GM21447 (cell line): ENCODE results near the gene IRF1.
A peak's percentile ranks its signal among the peaks of the same experiment; 100 is the strongest.

ENCODE experiments used
- ATAC-seq: cut with Tn5 transposase; IDR thresholded peaks from one replicate; pipeline ENCODE4 v1.9.1; 2021; ENCODE audit not compliant: unreplicated experiment

IRF1 gene

DNA sequence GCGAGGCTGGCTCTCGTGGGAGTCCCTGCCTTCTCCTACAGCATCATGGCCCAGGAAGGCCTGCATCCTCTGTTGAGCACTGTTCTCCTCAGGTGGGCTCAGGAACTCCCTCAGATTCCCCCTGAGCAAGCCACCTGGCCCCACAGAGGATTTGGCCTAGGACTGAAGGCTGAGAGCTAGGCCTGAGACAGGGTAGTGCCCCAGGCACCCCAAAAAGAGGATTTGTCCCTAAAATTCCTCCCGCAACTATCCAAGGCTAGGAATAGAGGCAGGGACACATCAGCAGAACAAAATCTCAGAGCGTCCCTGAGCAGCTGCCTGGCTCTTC, 11.0 kb upstream of the IRF1 start:
- no peak for ATAC-seq

- ATAC-seq = peak; percentile 28
These were observed 10.5 kb upstream of the IRF1 start for GRCh38 chr5:132500931-132501628.

DNA sequence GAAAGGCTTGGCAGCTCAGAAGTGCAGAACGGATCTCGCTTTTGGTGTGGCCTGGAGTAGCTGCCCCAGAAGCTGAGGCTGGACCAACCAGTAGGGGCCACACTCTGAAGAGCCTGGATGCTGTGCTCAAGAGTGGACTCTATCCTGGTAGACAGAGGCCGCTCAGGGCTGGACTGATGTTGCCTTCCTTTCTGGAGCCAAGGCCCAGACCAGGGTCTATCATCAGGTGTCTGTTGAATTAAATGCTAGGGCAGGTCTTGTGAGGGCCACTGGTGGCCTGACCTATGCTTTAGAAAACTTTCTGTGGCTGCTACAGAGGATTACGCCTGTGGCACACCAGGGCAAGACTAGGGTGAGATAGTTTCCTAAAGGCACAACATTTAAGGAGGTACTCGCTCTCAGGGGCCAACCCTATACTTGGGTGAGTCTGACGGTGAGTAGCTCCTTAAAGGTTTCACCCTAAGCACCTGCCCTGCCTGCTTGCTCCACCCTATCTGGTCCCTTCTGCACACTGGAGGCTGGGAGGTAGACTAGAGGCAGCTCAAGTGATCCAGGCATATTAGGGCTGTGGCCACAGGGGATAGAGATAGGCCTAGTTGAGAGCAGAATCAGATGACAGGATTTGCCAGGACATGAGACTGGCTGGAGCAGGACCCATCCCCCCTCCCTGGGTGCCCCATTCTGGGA, 9.8 kb upstream of the IRF1 start:
- no peak for ATAC-seq

- no peak for ATAC-seq
These were observed 9.1 kb upstream of the IRF1 start for GRCh38 chr5:132499440-132500243.

DNA sequence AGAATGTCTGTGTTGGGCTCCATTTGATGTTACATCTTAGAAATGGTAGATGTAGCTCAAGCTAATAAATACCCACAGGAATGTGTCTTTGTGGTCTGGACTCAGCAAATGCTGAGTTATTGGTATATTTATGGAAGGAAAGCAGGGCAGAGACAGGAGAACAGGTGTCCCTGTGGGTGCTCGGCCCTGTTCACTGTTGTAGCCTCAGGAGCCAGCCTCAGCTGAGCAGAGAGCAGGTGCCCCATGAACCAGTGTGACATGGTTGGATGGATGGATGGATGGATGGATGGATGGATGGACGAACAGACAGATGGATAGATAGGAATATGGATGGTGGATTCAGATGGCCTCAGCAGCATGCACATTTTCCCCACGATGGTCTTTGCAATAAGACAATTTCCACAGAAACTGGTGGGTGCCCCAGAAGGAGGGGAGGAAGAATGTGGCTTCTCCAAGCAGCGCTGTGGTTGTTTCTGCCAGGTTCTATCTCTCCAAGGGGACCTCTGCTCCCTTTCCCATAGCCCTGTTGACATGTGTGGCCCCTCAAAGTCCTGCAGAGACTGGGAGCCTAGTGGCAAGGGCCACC, 8.2 kb upstream of the IRF1 start:
- ATAC-seq = no peak

DNA sequence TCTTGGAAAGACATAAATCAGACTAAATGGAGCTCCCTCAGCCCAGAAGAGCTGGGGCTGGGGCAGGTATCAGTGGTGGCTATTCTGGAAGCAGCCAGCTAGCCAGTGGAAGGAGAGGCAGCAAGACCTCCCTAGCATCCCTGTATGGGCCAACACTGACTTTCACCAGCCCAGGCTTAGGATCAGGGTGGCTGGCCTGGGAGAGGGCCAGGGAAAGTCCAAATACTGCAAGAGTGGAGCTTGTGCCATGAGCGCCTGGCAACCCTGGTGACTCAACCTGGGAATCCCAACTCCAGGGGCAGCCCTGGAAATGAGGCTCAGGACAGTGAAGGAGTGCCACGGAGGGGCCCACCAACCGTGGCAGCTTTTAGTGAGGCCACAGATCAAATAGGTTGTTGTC, 7.6 kb upstream of the IRF1 start:
- no peak for ATAC-seq

DNA sequence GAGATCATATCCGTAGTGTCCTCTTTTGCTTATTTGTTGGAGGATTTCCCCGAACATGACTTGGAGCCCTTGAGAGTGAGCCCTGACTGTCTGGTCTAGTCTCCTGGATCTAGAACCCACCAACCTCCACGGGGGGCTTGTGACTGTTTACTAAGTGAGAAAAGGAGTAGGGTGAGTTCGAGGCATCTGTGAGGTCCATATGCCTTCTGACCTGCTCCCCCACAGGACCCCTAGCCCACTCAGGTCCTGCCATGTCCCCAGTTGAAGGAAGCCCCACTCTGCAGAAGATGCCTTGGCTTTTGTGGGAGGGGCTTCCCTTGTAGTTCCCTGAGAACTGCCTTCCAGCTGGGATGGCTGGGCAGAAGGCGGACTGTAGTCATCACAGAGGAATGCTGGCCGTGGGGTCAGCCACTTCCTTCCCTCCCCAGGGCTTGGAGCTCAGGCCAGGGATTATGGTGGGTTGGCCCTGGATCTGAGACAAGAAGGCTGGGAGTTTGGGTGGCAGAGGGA, 7.0 kb upstream of the IRF1 start:
- ATAC-seq = no peak

DNA sequence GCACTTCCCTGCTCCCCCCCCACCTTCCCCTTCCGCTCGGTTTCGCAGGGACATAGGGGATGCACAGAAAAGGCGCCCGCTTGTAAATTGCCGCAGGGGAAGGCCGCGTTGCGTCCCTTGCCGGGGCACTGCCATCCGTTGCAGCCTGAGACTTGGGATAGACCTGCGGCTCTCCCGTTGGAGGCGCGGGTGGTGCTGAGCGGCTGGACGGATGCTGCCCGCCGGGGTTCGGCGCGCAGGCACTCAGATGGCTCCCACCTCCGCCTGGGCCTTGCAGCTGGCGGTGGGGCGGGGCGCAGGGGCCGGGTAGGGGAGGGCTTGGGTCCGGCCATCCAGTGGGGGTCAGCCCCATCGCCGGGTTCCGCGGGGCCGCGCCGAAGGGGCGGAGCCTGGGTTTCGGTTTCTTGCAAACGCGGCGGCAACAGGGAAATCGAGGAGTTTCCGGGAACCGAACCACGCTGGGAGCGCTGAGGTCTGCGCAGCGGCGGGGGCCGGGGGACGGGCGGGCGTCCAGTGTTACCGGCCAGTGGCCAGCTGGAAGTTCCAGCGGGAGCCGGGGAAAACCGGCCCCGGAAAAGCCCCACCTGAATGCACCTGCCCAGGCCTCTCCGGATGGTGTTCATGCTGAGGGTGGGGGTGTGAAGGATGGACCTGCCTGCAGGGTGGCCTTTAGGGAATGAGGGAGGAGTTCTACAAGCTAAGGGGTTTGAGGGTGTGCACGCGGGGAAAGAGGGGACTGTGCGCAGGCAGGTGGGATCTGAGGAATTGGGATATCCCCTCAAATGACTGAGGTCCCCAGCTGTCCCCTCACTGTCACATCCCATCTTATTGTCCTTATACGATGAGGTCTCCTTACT, 6.3 kb upstream of the IRF1 start:
- peak; percentile 37 for ATAC-seq

GRCh38 chr5:132496191-132496630, 5.6 kb upstream of the IRF1 start:
- ATAC-seq = peak; percentile 47

DNA sequence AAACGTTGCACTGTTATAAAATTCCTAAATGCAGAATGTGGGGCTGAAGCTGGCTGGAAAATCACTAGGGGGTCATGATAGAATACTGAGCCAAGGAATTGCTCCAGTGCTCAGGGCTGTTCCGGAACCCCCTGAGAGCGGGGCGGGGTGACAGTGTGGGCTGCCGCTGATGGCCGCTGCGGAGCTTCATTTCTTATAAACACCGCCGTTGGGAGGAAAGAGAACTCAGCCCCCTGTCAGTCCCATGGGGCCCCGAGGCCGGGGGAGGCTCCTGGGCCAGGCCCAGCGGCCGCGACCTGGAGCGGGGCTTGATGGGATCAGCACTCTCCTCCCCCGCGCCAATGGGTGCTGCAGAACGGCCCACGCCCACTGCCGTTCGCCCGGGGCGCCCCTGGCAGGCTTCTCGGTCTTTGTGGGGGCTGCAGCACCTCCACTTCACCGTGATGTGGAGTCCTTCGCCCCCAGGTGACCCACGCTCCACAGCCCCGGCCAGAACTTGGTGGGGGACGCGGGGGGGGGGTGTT, 5.2 kb upstream of the IRF1 start:
- ATAC-seq = peak; percentile 33

DNA sequence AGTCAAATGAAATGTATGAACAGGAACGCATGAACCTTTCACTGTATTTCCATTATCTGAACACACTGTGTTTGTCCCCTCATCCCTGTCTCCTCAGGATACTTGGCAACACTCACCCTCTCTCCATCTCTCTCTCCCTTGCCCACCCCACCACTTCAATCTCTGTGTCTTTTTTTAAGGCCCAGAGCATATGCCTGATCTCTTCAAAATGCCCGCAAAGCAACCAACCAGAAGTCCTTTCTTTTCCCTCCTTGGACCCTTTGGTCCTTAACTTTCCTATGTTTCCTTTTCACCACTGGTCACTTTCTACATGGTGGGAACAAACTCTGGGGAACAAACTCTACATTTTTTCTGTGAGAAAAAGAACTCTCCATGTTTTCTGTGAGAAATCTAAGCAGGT, 3.2 kb upstream of the IRF1 start:
- ATAC-seq = no peak

DNA sequence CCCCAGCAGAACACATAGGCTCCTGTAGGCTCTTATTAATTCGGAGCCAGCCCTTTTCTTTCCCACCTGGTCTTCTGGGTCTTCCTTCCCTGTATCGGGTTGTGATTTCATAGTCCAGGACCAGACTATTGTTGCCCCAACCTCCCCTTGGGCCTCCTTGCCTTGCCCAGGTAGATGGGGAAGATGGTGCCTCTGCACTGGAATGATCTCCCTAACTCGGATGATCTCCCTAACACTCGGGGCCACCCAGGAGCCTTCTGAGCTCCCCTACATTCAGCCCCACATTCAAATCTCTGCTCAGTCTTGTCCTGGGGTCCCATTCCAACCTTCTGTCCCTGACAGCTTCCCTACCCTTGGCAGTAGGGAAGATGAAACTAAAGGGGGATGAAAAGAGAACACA, 2.7 kb upstream of the IRF1 start:
- no peak for ATAC-seq

GRCh38 chr5:132492386-132493125, 2.0 kb upstream of the IRF1 start:
- no peak for ATAC-seq

GRCh38 chr5:132491368-132492364, 1.1 kb upstream of the IRF1 start:
- ATAC-seq = peak; percentile 17

- ATAC-seq = peak; percentile 18
These were observed 596 bp downstream of the IRF1 start for GRCh38 chr5:132489871-132490483.

- ATAC-seq = no peak
These were observed 1.4 kb downstream of the IRF1 start for GRCh38 chr5:132489051-132489770.

GRCh38 chr5:132488590-132488989, 2.0 kb downstream of the IRF1 start:
- no peak for ATAC-seq
